Activated T-cell treated with anti-CD3 and anti-CD28 coated beads, Interleukin-2, amount 50 U/mL, for 72 hours (primary cell): Measurements from ENCODE around the gene GPR150. TPM values are rescaled to one million over a fixed set of nuclear protein-coding genes. Genes with fewer than 3 reads are reported as not detected.
"Not testable (repeated sequence)": the region's sequence is repeated elsewhere in the genome, so short reads cannot be mapped to it uniquely, and the experiment has no call there.

ENCODE experiments used
- ATAC-seq, 2 donors: fragments of 150-1000 bp; cut with Tn5 transposase; replicated peaks in 1 of 2; 2 replicates each; pipeline ENCODE4 v1.10.0; 2021; ENCODE audit warnings: moderate library complexity in 2 of 2, mild to moderate bottlenecking in 1 of 2
- DNase-seq, 2 donors: peaks; one replicate each; pipeline ENCODE4 v3.0.0; 2021 to 2022; ENCODE audit warnings: mixed read lengths in 1 of 2
- H3K27ac Mint-ChIP-seq: one replicate; pipeline ENCODE4 v1.8.0; 2022; ENCODE audit warnings: mild to moderate bottlenecking, moderate library complexity, mixed read lengths
- H3K27me3 Mint-ChIP-seq: one replicate; pipeline ENCODE4 v1.8.0; 2022; ENCODE audit warnings: low read depth, mixed read lengths
- H3K36me3 Mint-ChIP-seq, 2 donors: one replicate each; pipeline ENCODE4 v1.8.0; 2022; ENCODE audit warnings: mixed read lengths in 2 of 2, mild to moderate bottlenecking in 1 of 2; ENCODE audit not compliant: insufficient read depth in 2 of 2
- H3K4me1 Mint-ChIP-seq: one replicate; pipeline ENCODE4 v1.8.0; 2022; ENCODE audit warnings: low read depth, mixed read lengths
- H3K4me3 Mint-ChIP-seq, 2 donors: one replicate each; pipeline ENCODE4 v1.8.0; 2022; ENCODE audit warnings: mild to moderate bottlenecking in 2 of 2, mixed read lengths in 2 of 2, moderate library complexity in 2 of 2
- H3K9me3 Mint-ChIP-seq, 2 donors: one replicate each; pipeline ENCODE4 v1.8.0; 2022; ENCODE audit warnings: mixed read lengths in 2 of 2
- total RNA-seq, 2 donors: library from RNA; stranded (reverse); gene quantifications; one replicate each; pipeline ENCODE4 v1.2.3, GENCODE V29; 2022

The GPR150 gene
- total RNA-seq, 2 donors from 2014 or later = 1.1 to 1.7 TPM

DNA sequence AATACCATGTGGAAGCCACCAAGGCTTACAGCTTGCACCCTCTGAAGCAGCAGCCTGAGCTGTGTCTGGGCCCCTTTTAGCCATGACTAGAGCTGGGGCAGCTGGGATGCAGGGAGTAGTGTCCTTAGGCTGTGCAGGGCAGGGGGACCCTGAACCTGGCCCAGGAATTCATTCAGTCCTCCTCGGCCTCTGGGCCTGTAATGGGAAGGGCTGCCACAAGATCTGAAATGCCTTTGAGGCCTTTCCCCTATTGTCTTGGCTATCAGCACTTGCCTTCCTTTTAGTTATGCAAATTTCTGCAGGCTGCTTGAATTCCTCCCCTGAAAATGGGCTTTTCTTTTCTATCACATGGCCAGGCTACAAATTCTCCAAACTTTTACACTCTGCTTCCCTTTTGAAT is 9.0 kb downstream of the GPR150 start:
- Mint-ChIP-seq H3K27ac (no peak overlapping the region), H3K36me3 (peaks cover 6 to 12% of the 10 kb centered on the region in 2 donors), H3K4me1 (peaks cover 18% of the 10 kb centered on the region), H3K27me3 (no peaks in the 10 kb centered on the region), H3K4me3 (no peak overlapping the region), H3K9me3 (peaks cover 6% of the 10 kb centered on the region in 2 donors)
- ATAC-seq = no peak
- no peak for DNase-seq

DNA sequence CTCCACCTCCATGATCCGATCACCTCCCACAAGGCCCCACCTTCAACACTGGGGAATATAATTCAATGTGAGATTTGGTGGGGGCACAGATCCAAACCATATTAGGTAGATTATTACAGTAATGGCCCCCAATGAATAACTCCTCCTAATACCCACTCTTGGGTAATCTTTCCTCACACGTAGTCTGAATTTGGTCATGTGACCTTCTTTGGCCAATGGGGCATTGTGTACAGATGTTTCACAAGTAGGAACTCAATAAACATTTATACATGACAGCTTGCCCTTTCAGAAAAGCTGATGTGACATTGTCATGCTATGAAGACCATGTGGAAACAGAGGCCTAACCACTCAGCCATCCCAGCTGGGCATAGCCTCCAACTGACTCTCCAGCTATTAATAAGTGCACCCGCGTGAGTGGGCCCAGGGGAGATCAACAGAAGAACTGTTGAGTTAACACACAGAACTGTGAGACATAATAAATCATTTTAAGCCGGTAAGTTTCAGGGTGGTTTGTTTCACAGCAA is 10.6 kb downstream of the GPR150 start:
- Mint-ChIP-seq H3K36me3 (peaks cover 6 to 12% of the 10 kb centered on the region in 2 donors), H3K4me1 (peaks cover 18% of the 10 kb centered on the region), H3K9me3 (peaks cover 4 to 6% of the 10 kb centered on the region in 2 donors), H3K27ac (no peak overlapping the region), H3K4me3 (no peak overlapping the region), H3K27me3 (no peaks in the 10 kb centered on the region)
- DNase-seq (no peak), ATAC-seq (no peak)

GRCh38 chr5:95631255-95631958 is 11.5 kb downstream of the GPR150 start:
- Mint-ChIP-seq H3K9me3 (peaks cover 4 to 6% of the 10 kb centered on the region in 2 donors), H3K4me3 (peak overlapping the region; percentile 40 to 53), H3K4me1 (peaks cover 18% of the 10 kb centered on the region), H3K27ac (peak overlapping the region; percentile 94), H3K36me3 (peaks cover 6 to 12% of the 10 kb centered on the region in 2 donors), H3K27me3 (no peaks in the 10 kb centered on the region)
- DNase-seq (no peak), ATAC-seq (peak; percentile 13 to 16)

DNA sequence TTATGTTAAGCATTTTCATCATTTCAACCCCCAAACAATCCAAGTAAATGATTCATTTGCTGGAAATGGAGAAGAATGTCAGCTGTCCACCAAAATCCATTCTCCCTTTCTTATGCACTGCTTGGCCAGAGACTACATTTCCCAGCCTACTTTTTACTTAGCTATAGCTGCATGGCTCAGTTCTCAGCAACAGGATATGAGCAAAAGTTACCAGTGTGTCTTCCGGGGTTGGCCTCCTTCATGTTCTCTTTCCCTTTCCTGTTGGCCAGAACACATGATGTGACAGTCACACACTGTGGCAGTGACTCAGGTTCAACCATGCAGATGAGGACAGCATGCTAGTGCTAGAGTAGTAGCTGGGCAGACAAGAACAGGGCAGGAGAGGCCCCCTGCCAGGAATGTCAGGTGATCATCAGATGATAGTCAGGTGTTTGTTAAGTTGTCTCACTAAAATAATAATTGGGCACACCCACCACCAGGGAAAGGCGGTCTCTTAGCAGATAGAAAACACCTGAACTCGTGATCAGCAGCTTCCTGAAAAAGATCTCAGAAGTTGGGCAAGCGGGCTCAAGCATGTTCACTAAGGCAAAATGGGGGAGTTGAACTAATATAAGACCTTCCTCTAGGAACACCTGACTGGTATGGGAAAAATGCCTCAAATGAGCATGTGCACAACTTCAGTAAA is 12.2 kb downstream of the GPR150 start:
- Mint-ChIP-seq H3K4me3 (peak overlapping the region; percentile 40 to 53), H3K9me3 (peaks cover 4 to 6% of the 10 kb centered on the region in 2 donors)

GRCh38 chr5:95632942-95633341 is 13.1 kb downstream of the GPR150 start:
- H3K27ac Mint-ChIP-seq, H3K9me3 Mint-ChIP-seq, H3K27me3 Mint-ChIP-seq, DNase-seq, ATAC-seq, H3K4me3 Mint-ChIP-seq: not testable (repeated sequence)
- Mint-ChIP-seq H3K4me1 (peaks cover 18% of the 10 kb centered on the region), H3K36me3 (peaks cover 6 to 12% of the 10 kb centered on the region in 2 donors)

More for the DNA sequence above, 12.2 kb downstream of the GPR150 start:
- peaks cover 18% of the 10 kb centered on the region for H3K4me1 Mint-ChIP-seq
- no peaks in the 10 kb centered on the region for H3K27me3 Mint-ChIP-seq
- H3K27ac Mint-ChIP-seq = peak overlapping the region; percentile 94
- peak; percentile 77 to 81 for DNase-seq
- H3K36me3 Mint-ChIP-seq = peaks cover 6 to 12% of the 10 kb centered on the region in 2 donors
- ATAC-seq = peak; percentile 99

GRCh38 chr5:95633671-95634070 is 13.8 kb downstream of the GPR150 start:
- no peak overlapping the region for H3K4me3 Mint-ChIP-seq
- peaks cover 6 to 12% of the 10 kb centered on the region in 2 donors for H3K36me3 Mint-ChIP-seq
- peaks cover 4 to 6% of the 10 kb centered on the region in 2 donors for H3K9me3 Mint-ChIP-seq
- ATAC-seq (no peak), DNase-seq (no peak)
- no peaks in the 10 kb centered on the region for H3K27me3 Mint-ChIP-seq
- no peak overlapping the region for H3K27ac Mint-ChIP-seq
- H3K4me1 Mint-ChIP-seq = peaks cover 18% of the 10 kb centered on the region

- peaks cover 4 to 6% of the 10 kb centered on the region in 2 donors for H3K9me3 Mint-ChIP-seq
- no peaks in the 10 kb centered on the region for H3K27me3 Mint-ChIP-seq
- H3K4me1 Mint-ChIP-seq = peaks cover 18% of the 10 kb centered on the region
These were observed 14.2 kb downstream of the GPR150 start for GRCh38 chr5:95634081-95634480.

GRCh38 chr5:95638632-95639031 is 18.7 kb downstream of the GPR150 start:
- ATAC-seq = no peak
- DNase-seq = no peak
- Mint-ChIP-seq H3K27me3 (no peaks in the 10 kb centered on the region), H3K36me3 (peaks cover under 1% of the 10 kb centered on the region in 2 donors), H3K4me1 (no peaks in the 10 kb centered on the region), H3K4me3 (no peak overlapping the region), H3K27ac (no peak overlapping the region), H3K9me3 (no peaks in the 10 kb centered on the region)

More at GRCh38 chr5:95634081-95634480, 14.2 kb downstream of the GPR150 start:
- no peak overlapping the region for H3K4me3 Mint-ChIP-seq
- no peak overlapping the region for H3K27ac Mint-ChIP-seq
- DNase-seq (no peak), ATAC-seq (no peak)
- peaks cover 6 to 12% of the 10 kb centered on the region in 2 donors for H3K36me3 Mint-ChIP-seq

- no peak for DNase-seq
- Mint-ChIP-seq H3K4me3 (no peak overlapping the region), H3K27me3 (no peaks in the 10 kb centered on the region), H3K27ac (no peak overlapping the region), H3K4me1 (peaks cover 23% of the 10 kb centered on the region), H3K36me3 (no peaks in the 10 kb centered on the region), H3K9me3 (no peaks in the 10 kb centered on the region)
- ATAC-seq = no peak
These were observed 21.9 kb downstream of the GPR150 start for GRCh38 chr5:95641741-95642220.

DNA sequence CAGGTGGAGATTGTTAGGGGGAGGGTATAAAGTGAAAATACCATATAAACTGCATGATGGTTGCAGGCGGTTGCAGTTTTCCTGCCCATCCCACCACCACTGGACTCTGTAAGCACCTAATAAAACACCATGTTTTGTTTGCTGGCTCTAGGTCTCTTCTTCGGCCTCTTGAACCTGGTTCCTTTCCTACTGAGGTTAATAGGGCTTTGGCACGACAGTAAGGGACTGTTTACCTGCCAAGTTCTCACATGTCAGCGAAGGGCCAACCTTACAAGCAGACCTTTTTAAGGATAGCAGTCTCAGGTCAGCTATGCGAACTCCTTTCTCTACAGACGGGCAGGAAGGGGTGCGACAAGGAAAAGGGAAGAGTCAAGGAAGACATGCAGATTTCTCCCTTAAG is 23.3 kb downstream of the GPR150 start:
- H3K9me3 Mint-ChIP-seq = no peaks in the 10 kb centered on the region
- H3K4me3 Mint-ChIP-seq = no peak overlapping the region
- no peaks in the 10 kb centered on the region for H3K36me3 Mint-ChIP-seq
- H3K27me3 Mint-ChIP-seq = no peaks in the 10 kb centered on the region
- peaks cover 27% of the 10 kb centered on the region for H3K4me1 Mint-ChIP-seq
- ATAC-seq = no peak
- no peak for DNase-seq
- no peak overlapping the region for H3K27ac Mint-ChIP-seq

- Mint-ChIP-seq H3K4me1 (peaks cover 29% of the 10 kb centered on the region), H3K27me3 (no peaks in the 10 kb centered on the region), H3K9me3 (no peaks in the 10 kb centered on the region), H3K27ac (no peak overlapping the region), H3K36me3 (no peaks in the 10 kb centered on the region), H3K4me3 (peak overlapping the region in 1 of 2 donors; percentile 9)
- ATAC-seq (no peak), DNase-seq (peak; percentile 34 to 54)
These were observed 24.6 kb downstream of the GPR150 start for GRCh38 chr5:95644351-95645042.

DNA sequence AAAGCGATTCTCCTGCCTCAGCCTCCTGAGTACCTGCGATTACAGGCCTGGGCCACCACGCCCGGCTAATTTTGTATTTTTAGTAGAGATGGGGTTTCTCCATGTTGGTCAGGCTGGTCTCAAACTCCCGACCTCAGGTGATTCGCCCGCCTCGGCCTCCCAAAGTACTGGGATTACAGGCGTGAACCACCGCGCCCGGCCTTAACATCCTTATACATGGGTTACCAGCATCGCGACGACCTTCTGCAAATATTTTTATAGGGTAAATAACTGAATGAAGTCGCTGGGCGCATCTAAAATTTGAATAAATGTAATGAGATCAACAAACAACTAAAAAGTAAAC is 26.3 kb downstream of the GPR150 start:
- Mint-ChIP-seq H3K27ac (peak overlapping the region; percentile 70), H3K4me1 (peaks cover 29% of the 10 kb centered on the region), H3K4me3 (peak overlapping the region; percentile 81 to 86)
- not testable (repeated sequence) for H3K36me3 Mint-ChIP-seq, DNase-seq, H3K9me3 Mint-ChIP-seq, ATAC-seq, H3K27me3 Mint-ChIP-seq
